Liver (tissue), 3 donors: ENCODE data around the gene ZBTB7B.

Experiments
- EGR1 ChIP-seq, 2 donors: IDR thresholded peaks; 2 replicates each; pipeline ENCODE4 v1.6.1; 2016 to 2018; ENCODE audit warnings: antibody characterized with exemption in 2 of 2, low read depth in 2 of 2
- GABPA ChIP-seq, 2 donors: IDR thresholded peaks in 1 of 2; conservative IDR thresholded peaks in 1 of 2; 2 replicates each; pipeline ENCODE4 v1.6.1; 2016; ENCODE audit warnings: antibody characterized with exemption in 2 of 2, mild to moderate bottlenecking in 1 of 2, moderate library complexity in 1 of 2
- HNF4G ChIP-seq: IDR thresholded peaks from 2 replicates; pipeline ENCODE4 v1.6.1; 2016; ENCODE audit warnings: antibody characterized with exemption
- JUND ChIP-seq, 2 donors: IDR thresholded peaks; 2 replicates each; pipeline ENCODE4 v1.6.1; 2016; ENCODE audit warnings: antibody characterized with exemption in 2 of 2
- NR2F2 ChIP-seq: IDR thresholded peaks from 2 replicates; pipeline ENCODE4 v1.6.1; 2016; ENCODE audit warnings: antibody characterized with exemption
- SP1 ChIP-seq: IDR thresholded peaks from 2 replicates; pipeline ENCODE4 v1.6.1; 2018; ENCODE audit warnings: antibody characterized with exemption, mild to moderate bottlenecking
- TAF1 ChIP-seq: conservative IDR thresholded peaks from 2 replicates; pipeline ENCODE4 v1.6.1; 2016; ENCODE audit warnings: antibody characterized with exemption, mild to moderate bottlenecking
- YY1 ChIP-seq: IDR thresholded peaks from 2 replicates; pipeline ENCODE4 v1.6.1; 2016; ENCODE audit warnings: antibody characterized with exemption, mild to moderate bottlenecking
- TF ChIP-seq, protein P1 (sequence below): fragments of 150-350 bp; IDR thresholded peaks from 2 replicates; pipeline ENCODE4 v1.5.1; 2017; ENCODE audit warnings: improper control_type of control experiment, low read depth, low read length; ENCODE audit not compliant: missing input control
- TF ChIP-seq, protein P2 (sequence below): IDR thresholded peaks from 2 replicates; pipeline ENCODE4 v1.6.1; 2016; ENCODE audit warnings: antibody characterized with exemption
- TF ChIP-seq, protein P3 (sequence below): IDR thresholded peaks from 2 replicates; pipeline ENCODE4 v1.6.1; 2016; ENCODE audit warnings: antibody characterized with exemption
- TF ChIP-seq, protein P4 (sequence below): IDR thresholded peaks from 2 replicates; pipeline ENCODE4 v1.6.1; 2016; ENCODE audit warnings: antibody characterized with exemption
- donor health status: healthy.
- donor health status: healthy.

GRCh38 chr1:154971341-154971998 is 31.1 kb upstream of the ZBTB7B start:
- TF ChIP-seq EGR1 (IDR thresholded peaks at IDR 0.05; ENCODE audit: low read depth in 2 of 2), result no peak
- TF ChIP-seq, protein P1, sequence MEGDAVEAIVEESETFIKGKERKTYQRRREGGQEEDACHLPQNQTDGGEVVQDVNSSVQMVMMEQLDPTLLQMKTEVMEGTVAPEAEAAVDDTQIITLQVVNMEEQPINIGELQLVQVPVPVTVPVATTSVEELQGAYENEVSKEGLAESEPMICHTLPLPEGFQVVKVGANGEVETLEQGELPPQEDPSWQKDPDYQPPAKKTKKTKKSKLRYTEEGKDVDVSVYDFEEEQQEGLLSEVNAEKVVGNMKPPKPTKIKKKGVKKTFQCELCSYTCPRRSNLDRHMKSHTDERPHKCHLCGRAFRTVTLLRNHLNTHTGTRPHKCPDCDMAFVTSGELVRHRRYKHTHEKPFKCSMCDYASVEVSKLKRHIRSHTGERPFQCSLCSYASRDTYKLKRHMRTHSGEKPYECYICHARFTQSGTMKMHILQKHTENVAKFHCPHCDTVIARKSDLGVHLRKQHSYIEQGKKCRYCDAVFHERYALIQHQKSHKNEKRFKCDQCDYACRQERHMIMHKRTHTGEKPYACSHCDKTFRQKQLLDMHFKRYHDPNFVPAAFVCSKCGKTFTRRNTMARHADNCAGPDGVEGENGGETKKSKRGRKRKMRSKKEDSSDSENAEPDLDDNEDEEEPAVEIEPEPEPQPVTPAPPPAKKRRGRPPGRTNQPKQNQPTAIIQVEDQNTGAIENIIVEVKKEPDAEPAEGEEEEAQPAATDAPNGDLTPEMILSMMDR, result no peak
- no peak for TF ChIP-seq GABPA (IDR thresholded peaks at IDR 0.05 in 1 of 2, conservative IDR thresholded peaks at IDR 0.05 in 1 of 2)
- TF ChIP-seq, protein P2, sequence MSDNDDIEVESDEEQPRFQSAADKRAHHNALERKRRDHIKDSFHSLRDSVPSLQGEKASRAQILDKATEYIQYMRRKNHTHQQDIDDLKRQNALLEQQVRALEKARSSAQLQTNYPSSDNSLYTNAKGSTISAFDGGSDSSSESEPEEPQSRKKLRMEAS, result no peak
- TF ChIP-seq SP1, result no peak
- TF ChIP-seq HNF4G, result no peak
- TF ChIP-seq, protein P3, sequence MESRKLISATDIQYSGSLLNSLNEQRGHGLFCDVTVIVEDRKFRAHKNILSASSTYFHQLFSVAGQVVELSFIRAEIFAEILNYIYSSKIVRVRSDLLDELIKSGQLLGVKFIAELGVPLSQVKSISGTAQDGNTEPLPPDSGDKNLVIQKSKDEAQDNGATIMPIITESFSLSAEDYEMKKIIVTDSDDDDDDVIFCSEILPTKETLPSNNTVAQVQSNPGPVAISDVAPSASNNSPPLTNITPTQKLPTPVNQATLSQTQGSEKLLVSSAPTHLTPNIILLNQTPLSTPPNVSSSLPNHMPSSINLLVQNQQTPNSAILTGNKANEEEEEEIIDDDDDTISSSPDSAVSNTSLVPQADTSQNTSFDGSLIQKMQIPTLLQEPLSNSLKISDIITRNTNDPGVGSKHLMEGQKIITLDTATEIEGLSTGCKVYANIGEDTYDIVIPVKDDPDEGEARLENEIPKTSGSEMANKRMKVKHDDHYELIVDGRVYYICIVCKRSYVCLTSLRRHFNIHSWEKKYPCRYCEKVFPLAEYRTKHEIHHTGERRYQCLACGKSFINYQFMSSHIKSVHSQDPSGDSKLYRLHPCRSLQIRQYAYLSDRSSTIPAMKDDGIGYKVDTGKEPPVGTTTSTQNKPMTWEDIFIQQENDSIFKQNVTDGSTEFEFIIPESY, result no peak
- TF ChIP-seq TAF1, result no peak
- TF ChIP-seq, protein P4, sequence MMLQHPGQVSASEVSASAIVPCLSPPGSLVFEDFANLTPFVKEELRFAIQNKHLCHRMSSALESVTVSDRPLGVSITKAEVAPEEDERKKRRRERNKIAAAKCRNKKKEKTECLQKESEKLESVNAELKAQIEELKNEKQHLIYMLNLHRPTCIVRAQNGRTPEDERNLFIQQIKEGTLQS, result no peak
- no peak for TF ChIP-seq YY1
- no peak for TF ChIP-seq JUND (IDR thresholded peaks at IDR 0.05)
- no peak for TF ChIP-seq NR2F2
